HCT116 (cell line): ENCODE results near the gene SERPINB6. TPM values are rescaled to one million over a fixed set of nuclear protein-coding genes. Genes with fewer than 3 reads are reported as not detected.

ENCODE experiments used
- ATAC-seq: fragments of 200-7000 bp; cut with Tn5 transposase; 2 replicates; pipeline ENCODE4 v1.9.1; 2020; ENCODE audit warnings: mild to moderate bottlenecking, moderate library complexity
- BruUV-seq: library from RNA; stranded (reverse); fragments of 400-500 nt; replicated peaks from 2 replicates; lab custom pipeline; 2021; lab: Mats Ljungman, UMichigan
- CTCF ChIA-PET: fragments of 300-600 bp; sonication (Branson Sonifier 250); formaldehyde crosslinking; loops from one replicate; lab custom pipeline; 2021; ENCODE audit warnings: antibody characterized with exemption; lab: Charles Lee
- POLR2A ChIA-PET: fragments of 300-600, 350-600 bp; sonication (Branson Sonifier 250); formaldehyde crosslinking; loops from one replicate; lab custom pipeline; 2021; ENCODE audit warnings: antibody characterized with exemption; lab: Charles Lee
- RAD21 ChIA-PET, 2 experiments: fragments of 300-600 bp; sonication (Branson Sonifier 250); formaldehyde crosslinking; loops; one replicate each; lab custom pipeline; 2023; ENCODE audit warnings: low total read pairs in 2 of 2; ENCODE audit not compliant: uncharacterized antibody in 2 of 2, unreplicated experiment in 2 of 2, low non-redundant PET in 1 of 2; lab: Charles Lee
- DNase-seq: peaks from one replicate; pipeline ENCODE4 v3.0.0-alpha.2; 2010; ENCODE audit warnings: low read depth, low spot score
- H2AFZ ChIP-seq: fragments of 200-600 bp; shearing (Covaris generic), sonication (generic); 2 replicates; pipeline ENCODE4 v1.6.1; 2017; ENCODE audit warnings: low read depth, mixed run types, mixed read lengths, antibody characterized with exemption, low read length; ENCODE audit not compliant: poor library complexity, severe bottlenecking
- H3K27ac ChIP-seq: 2 replicates; pipeline ENCODE4 v1.5.1; 2012; ENCODE audit warnings: low read depth, low read length
- H3K27me3 ChIP-seq: fragments of 200-600 bp; sonication (generic); 2 replicates; pipeline ENCODE4 v1.6.1; 2016; ENCODE audit warnings: mixed run types, low read length, mixed read lengths; ENCODE audit not compliant: insufficient read depth
- H3K36me3 ChIP-seq, 2 experiments: fragments of 200-500 bp in 1 of 2; fragments of 200-600 bp in 1 of 2; sonication (Bioruptor generic) in 1 of 2; sonication (generic) in 1 of 2; 2 replicates each; pipeline versions ENCODE4 v1.5.1 to v1.6.1; 2014 to 2016; ENCODE audit warnings: low read length in 2 of 2, inconsistent platforms in 1 of 2, mixed read lengths in 1 of 2, mixed run types in 1 of 2; ENCODE audit not compliant: insufficient read depth in 2 of 2, control insufficient read depth in 1 of 2
- H3K4me1 ChIP-seq, 2 experiments: fragments of 200-600 bp in 1 of 2; sonication (generic) in 1 of 2; 2 replicates each; pipeline versions ENCODE4 v1.5.1 to v1.6.1; 2012 to 2017; ENCODE audit warnings: low read length in 2 of 2, inconsistent platforms in 1 of 2, mild to moderate bottlenecking in 1 of 2, mixed read lengths in 1 of 2, mixed run types in 1 of 2, moderate library complexity in 1 of 2; ENCODE audit not compliant: insufficient read depth in 2 of 2, control insufficient read depth in 1 of 2
- H3K4me2 ChIP-seq: fragments of 200-600 bp; sonication (generic); 2 replicates; pipeline ENCODE4 v1.6.1; 2017; ENCODE audit warnings: mixed run types, low read length, mixed read lengths
- H3K4me3 ChIP-seq, 2 experiments: fragments of 200-600 bp in 1 of 2; sonication (generic) in 1 of 2; replicated peaks in 1 of 2; 2 replicates each; pipeline ENCODE4 v1.5.1; 2011 to 2016; ENCODE audit warnings: low read length in 2 of 2, control low read depth in 1 of 2, low read depth in 1 of 2, mild to moderate bottlenecking in 1 of 2, mixed read lengths in 1 of 2, mixed run types in 1 of 2
- H3K79me2 ChIP-seq: fragments of 200-600 bp; sonication (generic); 2 replicates; pipeline ENCODE4 v1.6.1; 2017; ENCODE audit warnings: mild to moderate bottlenecking, mixed run types, low read length, moderate library complexity, mixed read lengths; ENCODE audit not compliant: insufficient read depth
- H3K9ac ChIP-seq: fragments of 200-600 bp; sonication (generic); 2 replicates; pipeline ENCODE4 v1.6.1; 2016; ENCODE audit warnings: low read length, mixed read lengths
- H3K9me2 ChIP-seq: fragments of 200-600 bp; sonication (generic), shearing (Covaris generic); 2 replicates; pipeline ENCODE4 v1.6.1; 2017; ENCODE audit warnings: mixed run types, mild to moderate bottlenecking, moderate library complexity; ENCODE audit not compliant: insufficient read depth
- H3K9me3 ChIP-seq, 2 experiments: fragments of 200-500 bp in 1 of 2; fragments of 200-600 bp in 1 of 2; sonication (Bioruptor generic) in 1 of 2; sonication (generic) in 1 of 2; 2 replicates each; pipeline ENCODE4 v1.6.1; 2014 to 2017; ENCODE audit warnings: low read length in 2 of 2, mixed read lengths in 2 of 2, inconsistent platforms in 1 of 2, low read depth in 1 of 2, mild to moderate bottlenecking in 1 of 2, mixed run types in 1 of 2, moderate library complexity in 1 of 2; ENCODE audit not compliant: control insufficient read depth in 1 of 2, insufficient read depth in 1 of 2
- H4K20me1 ChIP-seq: fragments of 200-600 bp; sonication (generic), shearing (Covaris generic); 2 replicates; pipeline ENCODE4 v1.6.1; 2017; ENCODE audit warnings: mixed run types, mild to moderate bottlenecking, moderate library complexity; ENCODE audit not compliant: insufficient read depth
- CEBPB ChIP-seq: IDR thresholded peaks from 2 replicates; pipeline ENCODE4 v1.6.1; 2012; ENCODE audit warnings: low read depth
- EGR1 ChIP-seq: IDR thresholded peaks from 2 replicates; pipeline ENCODE4 v1.6.1; 2012; ENCODE audit warnings: low read depth
- EZH2 ChIP-seq: fragments of 200-600 bp; sonication (generic); IDR thresholded peaks from 2 replicates; pipeline ENCODE4 v1.6.1; 2017; ENCODE audit warnings: antibody characterized with exemption, mixed run types
- JUND ChIP-seq: IDR thresholded peaks from 2 replicates; pipeline ENCODE4 v1.6.1; 2012
- POLR2A ChIP-seq: IDR thresholded peaks from 2 replicates; pipeline ENCODE4 v1.7.0; 2011; ENCODE audit warnings: borderline replicate concordance; ENCODE audit not compliant: insufficient read depth, insufficient read length; ENCODE audit errors: extremely low read depth
- RAD21 ChIP-seq: IDR thresholded peaks from 2 replicates; pipeline ENCODE4 v1.6.1; 2012; ENCODE audit warnings: low read depth, mild to moderate bottlenecking
- TCF7L2 ChIP-seq: IDR thresholded peaks from 2 replicates; pipeline ENCODE4 v1.7.0; 2011; ENCODE audit warnings: borderline replicate concordance, inconsistent platforms; ENCODE audit not compliant: insufficient read depth, insufficient read length; ENCODE audit errors: extremely low read depth
- intact Hi-C: fragments of 100-400 bp; cut with micrococcal nuclease; formaldehyde crosslinking; loops from 2 replicates; pipeline ENCODE4 v1.10.0; 2022
- total RNA-seq: library from RNA; stranded (reverse); gene quantifications from one replicate; pipeline ENCODE4 v1.2.1, GENCODE V29; 2021; ENCODE audit not compliant: unreplicated experiment
- TF ChIP-seq, protein P1 (sequence below): IDR thresholded peaks from 2 replicates; pipeline ENCODE4 v1.6.1; 2012
- TF ChIP-seq, protein P2 (sequence below): IDR thresholded peaks from 2 replicates; pipeline ENCODE4 v1.6.1; 2012; ENCODE audit warnings: low read depth

The SERPINB6 gene
- total RNA-seq, 1 experiment from 2014 or later: 103 TPM

DNA sequence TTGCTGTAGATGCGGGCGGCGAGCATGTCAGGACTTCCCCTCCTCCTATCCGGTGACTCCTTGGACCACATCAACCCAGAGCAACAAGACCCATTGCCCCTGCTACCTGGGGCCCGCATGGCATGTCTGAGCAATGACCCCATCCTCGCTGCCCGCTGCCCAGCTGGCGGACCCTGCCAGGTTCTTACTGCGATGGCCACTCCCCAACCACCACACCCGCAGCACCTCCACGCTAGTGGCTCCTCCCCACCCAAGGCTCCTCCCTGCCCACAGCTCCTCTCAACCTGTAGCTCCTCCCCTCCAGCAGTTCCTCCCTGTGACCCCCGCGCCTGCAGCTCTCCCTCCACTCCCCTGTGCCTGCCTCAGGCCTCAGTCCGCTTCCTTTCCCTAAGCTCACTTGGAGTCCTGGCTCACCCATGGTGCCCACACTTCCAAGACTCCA, 50.7 kb downstream of the SERPINB6 start:
- intact Hi-C loops: no loop called here
- no peaks in the 10 kb centered on the region for H3K9me2 ChIP-seq
- H3K4me2 ChIP-seq: no peak overlapping the region
- no peaks in the 10 kb centered on the region for H4K20me1 ChIP-seq
- no TSS peak for BruUV-seq
- no peaks in the 10 kb centered on the region for H3K79me2 ChIP-seq
- H3K27ac ChIP-seq: no peak overlapping the region
- H3K27me3 ChIP-seq: no peaks in the 10 kb centered on the region
- ChIA-PET POLR2A (no interaction called here), CTCF (no interaction called here), RAD21 (interaction anchor here in 1 of 2 experiments (1.0 kb wide), 1 partner anchor 129 kb away, joined by 4 read pairs; no protein-coding TSS in a partner anchor)
- H3K4me3 ChIP-seq: no peak overlapping the region
- H3K36me3 ChIP-seq: no peaks in the 10 kb centered on the region
- TF ChIP-seq POLR2A: no peak
- TF ChIP-seq CEBPB: no peak
- TF ChIP-seq, protein P1, sequence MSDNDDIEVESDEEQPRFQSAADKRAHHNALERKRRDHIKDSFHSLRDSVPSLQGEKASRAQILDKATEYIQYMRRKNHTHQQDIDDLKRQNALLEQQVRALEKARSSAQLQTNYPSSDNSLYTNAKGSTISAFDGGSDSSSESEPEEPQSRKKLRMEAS: no peak
- no peak for TF ChIP-seq TCF7L2
- no peak for TF ChIP-seq JUND
- TF ChIP-seq EZH2: no peak
- TF ChIP-seq EGR1: no peak
- TF ChIP-seq, protein P2, sequence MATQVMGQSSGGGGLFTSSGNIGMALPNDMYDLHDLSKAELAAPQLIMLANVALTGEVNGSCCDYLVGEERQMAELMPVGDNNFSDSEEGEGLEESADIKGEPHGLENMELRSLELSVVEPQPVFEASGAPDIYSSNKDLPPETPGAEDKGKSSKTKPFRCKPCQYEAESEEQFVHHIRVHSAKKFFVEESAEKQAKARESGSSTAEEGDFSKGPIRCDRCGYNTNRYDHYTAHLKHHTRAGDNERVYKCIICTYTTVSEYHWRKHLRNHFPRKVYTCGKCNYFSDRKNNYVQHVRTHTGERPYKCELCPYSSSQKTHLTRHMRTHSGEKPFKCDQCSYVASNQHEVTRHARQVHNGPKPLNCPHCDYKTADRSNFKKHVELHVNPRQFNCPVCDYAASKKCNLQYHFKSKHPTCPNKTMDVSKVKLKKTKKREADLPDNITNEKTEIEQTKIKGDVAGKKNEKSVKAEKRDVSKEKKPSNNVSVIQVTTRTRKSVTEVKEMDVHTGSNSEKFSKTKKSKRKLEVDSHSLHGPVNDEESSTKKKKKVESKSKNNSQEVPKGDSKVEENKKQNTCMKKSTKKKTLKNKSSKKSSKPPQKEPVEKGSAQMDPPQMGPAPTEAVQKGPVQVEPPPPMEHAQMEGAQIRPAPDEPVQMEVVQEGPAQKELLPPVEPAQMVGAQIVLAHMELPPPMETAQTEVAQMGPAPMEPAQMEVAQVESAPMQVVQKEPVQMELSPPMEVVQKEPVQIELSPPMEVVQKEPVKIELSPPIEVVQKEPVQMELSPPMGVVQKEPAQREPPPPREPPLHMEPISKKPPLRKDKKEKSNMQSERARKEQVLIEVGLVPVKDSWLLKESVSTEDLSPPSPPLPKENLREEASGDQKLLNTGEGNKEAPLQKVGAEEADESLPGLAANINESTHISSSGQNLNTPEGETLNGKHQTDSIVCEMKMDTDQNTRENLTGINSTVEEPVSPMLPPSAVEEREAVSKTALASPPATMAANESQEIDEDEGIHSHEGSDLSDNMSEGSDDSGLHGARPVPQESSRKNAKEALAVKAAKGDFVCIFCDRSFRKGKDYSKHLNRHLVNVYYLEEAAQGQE: no peak
- TF ChIP-seq RAD21: no peak
- no peaks in the 10 kb centered on the region for H3K9me3 ChIP-seq
- H3K4me1 ChIP-seq: no peaks in the 10 kb centered on the region
- DNase-seq (no peak), ATAC-seq (peak; percentile 61; the same call in 1 of the 2 replicates)
- H2AFZ ChIP-seq: no peak overlapping the region
- H3K9ac ChIP-seq: no peak overlapping the region
